HepG2 (cell line): Measurements from ENCODE around the gene NFATC4. TPM values are rescaled to one million over a fixed set of nuclear protein-coding genes. Genes with fewer than 3 reads are reported as not detected.
A peak's percentile ranks its signal among the peaks of the same experiment; 100 is the strongest.

ENCODE experiments used
- ARNT2 ChIP-seq: sonication (generic); formaldehyde crosslinking; IDR thresholded peaks from 2 replicates; pipeline ENCODE4 v1.8.0; 2022; ENCODE audit warnings: mild to moderate bottlenecking, low read depth, missing genetic modification reagents, moderate library complexity
- CBX2 ChIP-seq, 2 experiments: fragments of 200-600 bp in 1 of 2; sonication (generic); formaldehyde crosslinking in 1 of 2; IDR thresholded peaks; 2 replicates each; pipeline versions ENCODE4 v1.7.0 to v1.8.1; 2018 to 2022; ENCODE audit warnings: low read depth in 2 of 2, low read length in 1 of 2, mild to moderate bottlenecking in 1 of 2, missing genetic modification reagents in 1 of 2
- ETV6 ChIP-seq: sonication (generic); formaldehyde crosslinking; conservative IDR thresholded peaks from 2 replicates; pipeline ENCODE4 v1.4.0; 2020; ENCODE audit warnings: missing genetic modification reagents
- HIVEP1 ChIP-seq: sonication (generic); formaldehyde crosslinking; IDR thresholded peaks from 2 replicates; pipeline ENCODE4 v1.4.0; 2020; ENCODE audit warnings: mild to moderate bottlenecking, missing genetic modification reagents
- SAFB2 ChIP-seq: sonication (generic); formaldehyde crosslinking; IDR thresholded peaks from 2 replicates; pipeline ENCODE4 v1.5.1; 2020; ENCODE audit warnings: missing genetic modification reagents, low read depth, mild to moderate bottlenecking, borderline replicate concordance
- ZBTB1 ChIP-seq: sonication (generic); formaldehyde crosslinking; IDR thresholded peaks from 2 replicates; pipeline ENCODE4 v1.4.0; 2020; ENCODE audit warnings: missing genetic modification reagents, borderline replicate concordance
- ZNF337 ChIP-seq: sonication (generic); formaldehyde crosslinking; IDR thresholded peaks from 2 replicates; pipeline ENCODE4 v1.5.1; 2020; ENCODE audit warnings: missing genetic modification reagents, low read depth, mild to moderate bottlenecking, borderline replicate concordance
- ZNF550 ChIP-seq: sonication (generic); formaldehyde crosslinking; IDR thresholded peaks from 2 replicates; pipeline ENCODE4 v1.4.0; 2020; ENCODE audit warnings: mild to moderate bottlenecking, missing genetic modification reagents, borderline replicate concordance
- ZNF737 ChIP-seq: sonication (generic); formaldehyde crosslinking; IDR thresholded peaks from 2 replicates; pipeline ENCODE4 v1.5.0; 2020; ENCODE audit warnings: missing genetic modification reagents, mild to moderate bottlenecking, borderline replicate concordance
- ZNF788 ChIP-seq: sonication (generic); formaldehyde crosslinking; IDR thresholded peaks from 2 replicates; pipeline ENCODE4 v1.5.0; 2020; ENCODE audit warnings: mild to moderate bottlenecking, missing genetic modification reagents, borderline replicate concordance
- polyA plus RNA-seq, 8 experiments: library from polyadenylated mRNA; depleted of rRNA in 3 of 8; stranded (reverse) in 7 of 8; unstranded in 1 of 8; fragments of >200 nt; fragmentation: Illumina TruSeq in 4 of 8; extraction: Trizol in 4 of 8; gene quantifications; 2 replicates each; pipeline versions ENCODE4 v1.2.1 to v1.2.3, GENCODE V29; 2011 to 2016; ENCODE audit warnings: low read depth in 4 of 8, missing spikeins in 1 of 8, mixed read lengths in 1 of 8; ENCODE audit not compliant: insufficient read depth in 1 of 8
- total RNA-seq, 5 experiments: library from RNA; depleted of rRNA; stranded (reverse); fragments of >200 nt; fragmentation: Illumina TruSeq; extraction: Trizol; gene quantifications; 2 replicates each; pipeline ENCODE4 v1.2.3, GENCODE V29; 2016; ENCODE audit warnings: low read depth in 1 of 5
- TF ChIP-seq, protein P1 (sequence below): sonication (generic); formaldehyde crosslinking; IDR thresholded peaks from 2 replicates; pipeline ENCODE4 v1.4.0; 2020; ENCODE audit warnings: missing genetic modification reagents
- TF ChIP-seq, protein P2 (sequence below): IDR thresholded peaks from 2 replicates; pipeline ENCODE4 v1.6.1; 2016; ENCODE audit warnings: mild to moderate bottlenecking
- TF ChIP-seq, protein P3 (sequence below): IDR thresholded peaks from 2 replicates; pipeline ENCODE4 v1.6.1; 2016
- TF ChIP-seq, protein P4 (sequence below): sonication (generic); formaldehyde crosslinking; IDR thresholded peaks from 2 replicates; pipeline ENCODE4 v1.4.0; 2020; ENCODE audit warnings: missing genetic modification reagents
- TF ChIP-seq, protein P5 (sequence below): sonication (generic); formaldehyde crosslinking; IDR thresholded peaks from 2 replicates; pipeline ENCODE4 v1.5.1; 2020; ENCODE audit warnings: mild to moderate bottlenecking, missing genetic modification reagents, moderate library complexity

The NFATC4 gene
- total and polyA plus RNA-seq, 2 of the 13 experiments (the other 11 are each of a cell fraction or from before 2014, with no cell fraction given): 0.04 to 0.15 TPM

DNA sequence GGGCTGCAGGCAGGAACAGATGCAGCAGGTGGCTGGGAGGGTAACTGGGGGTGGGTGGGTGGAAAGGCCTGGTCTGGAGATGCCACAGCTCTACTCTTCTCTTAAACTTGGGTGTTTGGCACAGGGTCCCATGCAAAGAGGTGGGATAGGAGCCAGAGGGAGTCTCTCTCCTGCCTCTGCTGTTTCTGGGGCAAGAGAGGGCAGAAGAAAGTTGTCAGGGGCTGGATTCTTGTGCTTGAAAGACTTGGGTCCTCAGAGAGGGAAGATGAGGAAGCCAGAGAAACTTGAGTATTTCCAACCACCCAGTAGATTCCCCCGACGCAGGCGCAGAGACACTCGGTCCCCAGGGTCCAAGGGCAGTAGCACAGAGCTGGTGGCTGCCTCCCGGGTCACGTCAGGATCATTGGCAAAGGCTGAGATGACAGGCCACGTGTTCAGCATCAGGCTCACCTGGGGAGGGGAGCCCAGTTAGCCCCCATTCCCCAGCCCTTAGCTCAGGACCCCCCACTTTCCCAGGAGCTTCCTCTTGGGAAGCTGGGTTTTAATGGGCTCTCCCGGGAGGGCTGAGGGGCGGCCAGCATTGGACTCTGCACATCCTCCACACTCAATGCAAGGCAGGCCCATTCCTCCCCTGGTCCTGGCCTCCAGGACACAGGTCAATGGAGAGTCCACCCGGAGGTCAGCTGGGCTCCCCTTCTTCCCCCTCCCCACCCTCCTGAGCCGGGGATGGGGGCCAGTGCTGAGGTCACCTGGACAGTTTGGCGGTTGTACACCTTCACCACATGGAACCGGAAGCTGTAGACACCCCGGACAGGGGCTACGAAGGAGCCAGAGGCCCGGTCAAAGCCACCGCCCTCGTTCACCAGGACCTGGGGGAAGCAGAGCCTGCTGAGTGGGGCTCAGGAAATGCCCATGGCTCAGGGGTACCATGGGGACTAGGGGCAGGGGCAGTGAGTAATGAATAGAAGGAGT is 59.8 kb downstream of the NFATC4 start (continued):
- TF ChIP-seq, protein P1, sequence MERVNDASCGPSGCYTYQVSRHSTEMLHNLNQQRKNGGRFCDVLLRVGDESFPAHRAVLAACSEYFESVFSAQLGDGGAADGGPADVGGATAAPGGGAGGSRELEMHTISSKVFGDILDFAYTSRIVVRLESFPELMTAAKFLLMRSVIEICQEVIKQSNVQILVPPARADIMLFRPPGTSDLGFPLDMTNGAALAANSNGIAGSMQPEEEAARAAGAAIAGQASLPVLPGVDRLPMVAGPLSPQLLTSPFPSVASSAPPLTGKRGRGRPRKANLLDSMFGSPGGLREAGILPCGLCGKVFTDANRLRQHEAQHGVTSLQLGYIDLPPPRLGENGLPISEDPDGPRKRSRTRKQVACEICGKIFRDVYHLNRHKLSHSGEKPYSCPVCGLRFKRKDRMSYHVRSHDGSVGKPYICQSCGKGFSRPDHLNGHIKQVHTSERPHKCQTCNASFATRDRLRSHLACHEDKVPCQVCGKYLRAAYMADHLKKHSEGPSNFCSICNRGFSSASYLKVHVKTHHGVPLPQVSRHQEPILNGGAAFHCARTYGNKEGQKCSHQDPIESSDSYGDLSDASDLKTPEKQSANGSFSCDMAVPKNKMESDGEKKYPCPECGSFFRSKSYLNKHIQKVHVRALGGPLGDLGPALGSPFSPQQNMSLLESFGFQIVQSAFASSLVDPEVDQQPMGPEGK (CRISPR knock-in tag): peak; percentile 70; the same call in 1 of the 2 replicates
- TF ChIP-seq, protein P2, sequence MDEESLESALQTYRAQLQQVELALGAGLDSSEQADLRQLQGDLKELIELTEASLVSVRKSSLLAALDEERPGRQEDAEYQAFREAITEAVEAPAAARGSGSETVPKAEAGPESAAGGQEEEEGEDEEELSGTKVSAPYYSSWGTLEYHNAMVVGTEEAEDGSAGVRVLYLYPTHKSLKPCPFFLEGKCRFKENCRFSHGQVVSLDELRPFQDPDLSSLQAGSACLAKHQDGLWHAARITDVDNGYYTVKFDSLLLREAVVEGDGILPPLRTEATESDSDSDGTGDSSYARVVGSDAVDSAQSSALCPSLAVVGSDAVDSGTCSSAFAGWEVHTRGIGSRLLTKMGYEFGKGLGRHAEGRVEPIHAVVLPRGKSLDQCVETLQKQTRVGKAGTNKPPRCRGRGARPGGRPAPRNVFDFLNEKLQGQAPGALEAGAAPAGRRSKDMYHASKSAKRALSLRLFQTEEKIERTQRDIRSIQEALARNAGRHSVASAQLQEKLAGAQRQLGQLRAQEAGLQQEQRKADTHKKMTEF (CRISPR knock-in tag): peak; percentile 45; the same call in 1 of the 2 replicates
- TF ChIP-seq ARNT2 (CRISPR knock-in tag) (peak; percentile 62; the same call in 1 of the 2 replicates), ZNF337 (CRISPR knock-in tag) (no peak), ETV6 (CRISPR knock-in tag) (0 out of 2 replicates have a peak, but pooled peaks have one; percentile 16), ZNF788 (CRISPR knock-in tag) (no peak; the same call in 1 of the 2 replicates), SAFB2 (CRISPR knock-in tag) (0 out of 2 replicates have a peak, but pooled peaks have one; percentile 56), ZBTB1 (CRISPR knock-in tag) (no peak), ZNF550 (peak; percentile 34; the same call in 1 of the 2 replicates), HIVEP1 (CRISPR knock-in tag) (no peak), CBX2 (IDR thresholded peaks at IDR 0.05; ENCODE audit: low read depth, low read length) (no peak), CBX2 (CRISPR knock-in tag; IDR thresholded peaks at IDR 0.05; ENCODE audit: low read depth) (no peak), ZNF737 (no peak)
- TF ChIP-seq, protein P3, sequence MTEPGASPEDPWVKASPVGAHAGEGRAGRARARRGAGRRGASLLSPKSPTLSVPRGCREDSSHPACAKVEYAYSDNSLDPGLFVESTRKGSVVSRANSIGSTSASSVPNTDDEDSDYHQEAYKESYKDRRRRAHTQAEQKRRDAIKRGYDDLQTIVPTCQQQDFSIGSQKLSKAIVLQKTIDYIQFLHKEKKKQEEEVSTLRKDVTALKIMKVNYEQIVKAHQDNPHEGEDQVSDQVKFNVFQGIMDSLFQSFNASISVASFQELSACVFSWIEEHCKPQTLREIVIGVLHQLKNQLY (CRISPR knock-in tag): 0 out of 2 replicates have a peak, but pooled peaks have one; percentile 57
- TF ChIP-seq, protein P4, sequence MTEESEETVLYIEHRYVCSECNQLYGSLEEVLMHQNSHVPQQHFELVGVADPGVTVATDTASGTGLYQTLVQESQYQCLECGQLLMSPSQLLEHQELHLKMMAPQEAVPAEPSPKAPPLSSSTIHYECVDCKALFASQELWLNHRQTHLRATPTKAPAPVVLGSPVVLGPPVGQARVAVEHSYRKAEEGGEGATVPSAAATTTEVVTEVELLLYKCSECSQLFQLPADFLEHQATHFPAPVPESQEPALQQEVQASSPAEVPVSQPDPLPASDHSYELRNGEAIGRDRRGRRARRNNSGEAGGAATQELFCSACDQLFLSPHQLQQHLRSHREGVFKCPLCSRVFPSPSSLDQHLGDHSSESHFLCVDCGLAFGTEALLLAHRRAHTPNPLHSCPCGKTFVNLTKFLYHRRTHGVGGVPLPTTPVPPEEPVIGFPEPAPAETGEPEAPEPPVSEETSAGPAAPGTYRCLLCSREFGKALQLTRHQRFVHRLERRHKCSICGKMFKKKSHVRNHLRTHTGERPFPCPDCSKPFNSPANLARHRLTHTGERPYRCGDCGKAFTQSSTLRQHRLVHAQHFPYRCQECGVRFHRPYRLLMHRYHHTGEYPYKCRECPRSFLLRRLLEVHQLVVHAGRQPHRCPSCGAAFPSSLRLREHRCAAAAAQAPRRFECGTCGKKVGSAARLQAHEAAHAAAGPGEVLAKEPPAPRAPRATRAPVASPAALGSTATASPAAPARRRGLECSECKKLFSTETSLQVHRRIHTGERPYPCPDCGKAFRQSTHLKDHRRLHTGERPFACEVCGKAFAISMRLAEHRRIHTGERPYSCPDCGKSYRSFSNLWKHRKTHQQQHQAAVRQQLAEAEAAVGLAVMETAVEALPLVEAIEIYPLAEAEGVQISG (CRISPR knock-in tag): peak; percentile 12
- TF ChIP-seq, protein P5, sequence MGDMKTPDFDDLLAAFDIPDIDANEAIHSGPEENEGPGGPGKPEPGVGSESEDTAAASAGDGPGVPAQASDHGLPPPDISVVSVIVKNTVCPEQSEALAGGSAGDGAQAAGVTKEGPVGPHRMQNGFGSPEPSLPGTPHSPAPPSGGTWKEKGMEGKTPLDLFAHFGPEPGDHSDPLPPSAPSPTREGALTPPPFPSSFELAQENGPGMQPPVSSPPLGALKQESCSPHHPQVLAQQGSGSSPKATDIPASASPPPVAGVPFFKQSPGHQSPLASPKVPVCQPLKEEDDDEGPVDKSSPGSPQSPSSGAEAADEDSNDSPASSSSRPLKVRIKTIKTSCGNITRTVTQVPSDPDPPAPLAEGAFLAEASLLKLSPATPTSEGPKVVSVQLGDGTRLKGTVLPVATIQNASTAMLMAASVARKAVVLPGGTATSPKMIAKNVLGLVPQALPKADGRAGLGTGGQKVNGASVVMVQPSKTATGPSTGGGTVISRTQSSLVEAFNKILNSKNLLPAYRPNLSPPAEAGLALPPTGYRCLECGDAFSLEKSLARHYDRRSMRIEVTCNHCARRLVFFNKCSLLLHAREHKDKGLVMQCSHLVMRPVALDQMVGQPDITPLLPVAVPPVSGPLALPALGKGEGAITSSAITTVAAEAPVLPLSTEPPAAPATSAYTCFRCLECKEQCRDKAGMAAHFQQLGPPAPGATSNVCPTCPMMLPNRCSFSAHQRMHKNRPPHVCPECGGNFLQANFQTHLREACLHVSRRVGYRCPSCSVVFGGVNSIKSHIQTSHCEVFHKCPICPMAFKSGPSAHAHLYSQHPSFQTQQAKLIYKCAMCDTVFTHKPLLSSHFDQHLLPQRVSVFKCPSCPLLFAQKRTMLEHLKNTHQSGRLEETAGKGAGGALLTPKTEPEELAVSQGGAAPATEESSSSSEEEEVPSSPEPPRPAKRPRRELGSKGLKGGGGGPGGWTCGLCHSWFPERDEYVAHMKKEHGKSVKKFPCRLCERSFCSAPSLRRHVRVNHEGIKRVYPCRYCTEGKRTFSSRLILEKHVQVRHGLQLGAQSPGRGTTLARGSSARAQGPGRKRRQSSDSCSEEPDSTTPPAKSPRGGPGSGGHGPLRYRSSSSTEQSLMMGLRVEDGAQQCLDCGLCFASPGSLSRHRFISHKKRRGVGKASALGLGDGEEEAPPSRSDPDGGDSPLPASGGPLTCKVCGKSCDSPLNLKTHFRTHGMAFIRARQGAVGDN (CRISPR knock-in tag): peak; percentile 96
